ENCODE data around the gene ME3.
A peak's percentile ranks its signal among the peaks of the same experiment; 100 is the strongest.
"Not testable (repeated sequence)": the region's sequence is repeated elsewhere in the genome, so short reads cannot be mapped to it uniquely, and the experiment has no call there.

ME3 gene

DNA sequence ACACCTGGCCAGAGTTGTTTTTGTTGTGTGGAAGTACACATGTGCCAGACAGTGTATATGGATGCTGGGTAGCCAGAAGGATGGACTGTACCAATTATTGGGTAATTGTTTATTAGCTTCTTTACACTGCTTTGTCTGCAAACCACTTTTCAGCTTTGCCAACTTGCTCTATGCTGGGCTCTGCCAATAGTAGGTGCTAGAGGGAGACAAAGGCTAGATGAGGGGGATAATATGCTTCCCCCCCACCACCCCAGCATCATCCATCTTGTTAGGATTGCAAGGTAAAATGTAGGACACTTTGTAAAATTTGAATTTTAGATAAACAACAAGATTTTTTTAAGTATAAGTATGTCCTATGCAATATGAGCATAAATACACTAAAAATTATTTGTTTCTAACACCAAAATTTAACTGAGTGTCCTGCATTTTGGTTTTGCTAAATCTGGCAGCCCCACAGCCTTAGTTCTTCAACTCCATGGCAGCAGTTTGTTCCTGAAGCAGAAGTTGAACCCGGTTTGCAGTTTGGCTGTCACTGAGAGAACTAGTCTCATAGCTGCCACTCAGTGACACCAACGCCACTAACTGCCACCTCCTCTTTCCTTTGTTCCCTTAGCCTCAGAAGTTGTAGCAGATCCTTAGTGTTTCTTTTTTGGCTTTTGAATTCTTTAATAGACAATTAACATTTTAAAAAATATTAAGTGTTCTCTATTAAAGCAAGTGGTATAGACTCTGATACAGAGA, 219.0 kb downstream of the ME3 start:
- DNase-seq: no peak

DNA sequence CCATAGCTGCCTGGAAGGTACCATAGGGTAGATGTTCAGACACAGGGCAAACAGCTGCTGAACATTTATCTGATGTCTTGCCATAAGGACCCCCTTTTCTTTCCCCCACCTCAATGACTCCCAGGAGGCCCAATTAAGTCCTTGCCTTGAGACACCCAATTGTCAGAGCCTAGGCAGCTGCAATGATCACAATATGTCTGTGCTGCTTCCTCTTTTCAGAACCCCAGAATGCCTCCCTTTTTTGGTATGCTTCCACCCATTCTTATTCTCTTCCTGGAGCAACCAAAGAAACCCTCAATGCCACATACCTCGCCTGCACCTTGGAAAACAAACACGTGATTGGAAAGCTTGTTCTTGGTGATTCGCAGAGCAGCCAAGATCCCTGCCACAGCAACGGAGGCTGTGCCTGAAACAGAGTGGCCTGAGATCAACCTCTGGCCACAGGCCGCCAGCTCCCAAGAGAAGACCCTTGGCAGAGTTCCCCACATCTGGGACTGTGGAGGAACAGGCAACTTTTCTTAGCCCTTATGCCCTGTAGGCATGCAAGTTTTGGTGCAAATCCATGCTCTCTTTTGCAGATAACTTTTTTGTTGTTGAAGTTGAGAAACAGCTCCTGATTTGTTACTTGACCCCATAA, 222.3 kb downstream of the ME3 start:
- no peak for DNase-seq

DNA sequence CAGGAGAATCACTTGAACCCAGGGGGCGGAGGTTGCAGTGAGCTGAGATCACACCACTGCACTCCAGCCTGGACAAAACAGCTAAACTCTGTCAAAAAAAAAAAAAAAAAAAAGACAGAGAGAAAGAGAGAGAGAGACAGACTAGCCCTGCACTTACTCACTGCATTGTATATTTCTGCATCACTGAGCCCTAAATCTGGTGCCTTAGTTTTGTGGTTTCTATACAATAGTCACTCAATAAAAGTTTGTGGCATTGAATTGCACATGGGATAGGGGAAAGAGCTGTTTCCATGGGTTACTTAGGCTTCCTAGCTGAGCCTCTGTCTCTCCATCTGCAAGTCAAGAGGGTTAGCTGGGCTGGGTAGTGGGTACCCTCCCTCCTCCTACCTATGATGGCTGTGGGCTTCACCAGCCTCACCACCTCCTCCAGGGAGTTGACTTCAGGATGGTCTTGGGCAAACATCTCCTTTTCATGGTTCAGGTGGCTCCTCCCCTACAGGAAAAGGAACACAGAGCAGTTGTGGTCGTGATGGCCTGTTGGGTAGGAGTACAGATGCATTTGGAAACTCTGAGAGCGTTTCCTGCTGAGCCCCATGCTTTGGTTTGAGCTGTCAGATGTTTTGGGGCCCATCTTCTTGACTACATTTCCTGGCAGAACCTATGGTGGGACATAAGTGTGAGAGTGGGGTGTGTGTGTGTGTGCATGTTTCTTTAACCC, 224.5 kb downstream of the ME3 start:
- DNase-seq: peak; percentile 55

DNA sequence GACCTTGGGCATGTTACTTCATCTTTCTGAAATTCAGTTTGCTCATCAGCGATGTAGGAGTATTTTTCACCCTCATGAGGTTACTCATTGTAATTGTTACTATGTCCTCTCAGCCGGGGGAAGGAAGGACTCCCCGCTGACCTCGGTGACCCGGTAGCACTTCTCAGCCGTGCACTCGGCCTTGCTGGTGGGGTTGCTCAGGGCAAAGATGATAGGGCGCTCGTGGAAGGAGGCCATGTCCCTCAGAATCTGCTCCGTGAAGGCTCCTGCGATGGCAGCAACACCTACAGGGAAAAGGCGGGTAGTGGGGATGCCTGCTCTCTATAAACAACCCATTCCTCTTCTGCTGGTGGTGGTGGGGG, 225.5 kb downstream of the ME3 start:
- DNase-seq: no peak

DNA sequence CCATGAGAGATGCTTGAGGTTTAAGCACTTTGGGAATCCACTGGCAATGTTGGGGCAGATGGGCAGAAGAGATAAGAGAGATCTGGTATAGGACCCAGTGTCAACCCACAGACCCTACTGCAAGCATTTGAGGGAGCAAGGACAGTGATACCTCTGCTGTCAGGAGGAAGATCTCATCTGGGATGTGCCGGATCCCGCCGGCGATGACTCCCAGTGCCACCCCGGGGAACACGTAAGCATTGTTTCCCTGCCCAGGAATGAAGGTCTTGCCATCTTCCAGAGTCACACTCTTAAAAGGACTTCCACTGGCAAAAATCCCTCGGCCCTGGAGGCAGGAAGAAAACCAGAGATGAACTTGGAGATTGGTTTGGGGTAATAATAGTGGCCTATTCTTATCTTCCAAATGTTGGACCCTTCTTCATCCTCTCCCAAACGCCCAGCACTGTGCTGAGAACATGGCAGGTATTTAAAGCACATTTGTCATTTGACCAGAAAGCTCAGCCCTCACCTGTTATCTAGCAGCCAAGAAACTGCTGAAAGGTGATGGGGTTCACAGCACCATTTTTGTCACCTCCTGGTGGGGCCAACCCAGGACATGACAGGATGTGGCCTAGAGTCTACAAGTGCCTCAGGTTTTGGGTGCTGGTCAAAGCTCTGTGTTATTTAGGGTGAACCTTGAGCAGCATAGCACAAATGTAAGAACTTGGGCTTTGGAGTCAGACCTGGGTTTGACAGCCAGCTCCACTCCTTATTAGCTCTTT, 226.1 kb downstream of the ME3 start:
- DNase-seq: no peak

DNA sequence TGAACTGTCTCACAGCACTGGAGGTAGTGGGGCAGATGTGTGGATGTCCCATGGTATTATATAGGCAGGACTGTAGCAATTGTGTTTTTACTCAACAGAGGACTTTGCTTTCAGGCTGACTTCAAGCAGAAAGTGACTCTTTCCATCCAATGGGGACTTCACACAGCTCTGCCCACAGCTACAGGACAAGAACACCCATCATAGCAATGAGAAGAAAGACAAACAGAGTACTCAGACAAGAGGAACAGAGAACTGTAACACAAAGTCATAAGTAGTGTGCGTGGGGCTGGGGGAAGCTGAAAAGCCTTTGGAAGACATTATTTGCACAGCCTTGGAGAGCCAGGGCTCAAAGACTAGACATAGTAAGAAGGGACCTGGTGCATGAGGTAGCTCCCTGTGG, 227.4 kb downstream of the ME3 start:
- DNase-seq: no peak

DNA sequence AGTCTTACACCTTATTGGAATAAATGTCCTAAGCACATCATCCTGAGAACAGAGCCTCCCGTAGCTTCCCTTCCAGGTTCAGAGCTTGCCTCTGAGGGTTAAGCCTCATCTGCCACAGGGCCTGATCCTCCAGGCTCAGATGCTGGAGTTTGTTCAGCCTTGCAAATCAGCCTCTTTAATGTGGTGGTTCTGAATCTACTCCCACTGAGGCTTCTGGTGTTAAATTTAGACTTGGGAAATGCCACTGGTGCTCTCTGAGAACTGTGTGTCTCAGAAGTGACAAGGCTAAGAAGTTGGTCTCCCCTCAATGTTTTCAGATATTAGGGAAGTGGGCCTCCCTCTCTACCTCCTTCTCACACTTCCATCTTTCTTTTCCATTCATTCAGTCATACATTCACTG, 229.0 kb downstream of the ME3 start:
- no peak for DNase-seq

DNA sequence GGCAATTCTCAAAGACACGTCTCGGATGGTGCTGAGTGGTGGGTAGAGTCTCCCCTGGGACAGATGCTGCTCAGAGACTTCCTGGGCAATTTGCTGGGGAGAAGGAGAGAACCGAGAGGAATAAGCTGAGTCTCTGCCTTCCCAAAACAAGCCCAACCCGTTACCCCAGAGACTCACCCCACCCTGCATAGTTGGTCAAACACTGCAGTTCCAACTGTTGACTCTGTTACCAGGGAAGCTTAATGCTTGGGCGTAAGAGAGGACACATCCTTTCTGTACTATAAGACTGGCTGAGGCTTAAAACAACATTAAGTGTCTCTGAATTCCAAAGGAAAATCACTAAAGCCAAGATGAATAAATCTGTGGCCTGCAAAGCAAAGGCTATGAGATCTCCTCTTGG, 229.6 kb downstream of the ME3 start:
- no peak for DNase-seq

DNA sequence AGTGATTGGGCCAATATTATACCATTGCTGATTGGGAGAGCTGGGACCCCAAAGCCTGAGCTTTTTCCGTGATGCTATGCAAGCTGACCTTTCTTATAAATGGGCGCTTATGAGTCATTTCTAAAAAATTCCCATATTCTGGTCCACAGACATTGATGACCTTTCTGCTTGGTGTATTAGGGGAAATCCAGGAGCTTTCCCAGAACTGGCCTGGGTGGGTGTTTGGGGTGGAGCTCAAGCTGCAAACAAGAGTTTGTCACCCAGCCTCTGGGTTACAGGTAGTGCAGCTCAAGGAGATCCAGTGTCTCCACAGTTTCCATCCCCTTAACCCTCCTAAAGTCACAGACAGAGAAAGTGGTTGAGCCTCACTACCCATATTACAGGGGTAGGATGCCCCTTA, 230.0 kb downstream of the ME3 start:
- DNase-seq: peak; percentile 57

DNA sequence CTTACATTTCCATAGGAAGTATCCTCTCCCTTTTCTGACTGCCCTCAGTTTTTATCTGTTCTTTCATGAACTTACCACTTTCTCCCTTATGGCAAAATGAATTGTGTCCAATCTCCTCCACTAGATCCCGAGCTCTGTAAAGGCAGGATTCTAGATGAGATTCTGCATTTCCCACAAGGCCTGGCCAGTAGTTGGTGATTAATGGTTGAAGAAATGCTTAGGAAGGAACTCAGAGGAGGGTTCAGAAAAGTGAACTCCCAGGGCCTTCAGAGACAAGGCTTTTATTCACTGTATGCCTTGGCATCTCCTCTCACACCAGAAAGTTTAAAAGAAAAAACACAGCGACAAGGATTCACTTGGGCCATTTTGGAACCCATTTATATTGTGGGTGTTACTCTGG, 231.6 kb downstream of the ME3 start:
- no peak for DNase-seq

DNA sequence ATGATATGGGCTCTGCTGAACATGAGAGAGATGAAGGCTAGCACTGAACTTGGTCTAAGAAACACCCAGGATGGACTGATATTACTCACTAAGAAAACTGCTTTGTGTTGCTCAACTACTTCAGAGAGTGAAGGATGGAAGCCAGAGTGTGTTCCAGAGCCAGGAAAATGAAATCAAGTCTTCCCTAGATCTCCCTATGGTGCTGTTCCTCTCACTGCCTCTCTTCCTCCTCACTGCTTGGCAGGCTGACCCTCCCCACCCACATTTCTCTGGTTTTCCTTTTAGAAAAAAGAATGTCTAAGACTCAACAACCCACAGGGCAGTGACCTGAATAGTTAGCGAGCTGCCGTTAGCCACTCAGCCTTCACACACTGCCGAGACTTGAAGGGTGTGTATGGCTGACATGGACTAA, 232.1 kb downstream of the ME3 start:
- DNase-seq: no peak

DNA sequence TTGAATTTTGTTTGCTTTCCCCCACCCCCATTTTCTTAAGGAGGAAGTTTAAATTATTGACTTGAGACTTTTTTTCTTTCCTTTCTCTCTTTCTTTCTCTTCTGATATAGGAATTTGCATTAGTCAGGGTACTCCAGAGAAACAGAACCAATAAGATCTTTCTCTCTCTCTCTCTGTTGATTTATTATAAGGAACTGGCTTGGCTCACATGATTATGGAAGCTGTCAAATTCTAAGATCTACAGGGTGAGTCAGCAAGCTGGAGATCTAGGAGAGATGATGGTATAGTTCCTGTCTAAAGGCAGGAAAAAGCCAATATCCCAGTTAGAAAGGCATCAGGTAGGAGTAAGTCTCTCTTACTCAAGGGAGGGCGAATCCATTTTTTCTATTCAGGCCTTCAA, 233.7 kb downstream of the ME3 start:
- DNase-seq: no peak

DNA sequence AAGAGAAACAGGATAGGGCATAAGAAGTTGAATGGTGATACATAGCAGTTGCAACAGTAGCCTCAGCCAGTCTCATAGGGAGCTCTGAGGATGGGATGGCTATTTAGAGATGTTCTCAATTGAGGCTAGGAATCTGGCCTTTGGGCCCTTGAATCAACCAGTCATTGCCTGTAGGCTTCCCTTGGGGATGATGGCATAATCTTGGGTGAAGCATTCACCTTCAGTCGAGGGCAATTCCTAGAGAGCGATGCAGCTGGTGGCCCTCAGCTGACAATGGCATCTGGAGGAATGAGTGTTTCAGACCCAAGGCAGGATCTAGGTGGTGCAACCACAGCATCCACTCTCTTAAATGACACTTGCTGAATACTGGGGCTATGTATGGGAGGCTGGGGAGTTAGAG, 236.7 kb downstream of the ME3 start:
- DNase-seq: no peak

DNA sequence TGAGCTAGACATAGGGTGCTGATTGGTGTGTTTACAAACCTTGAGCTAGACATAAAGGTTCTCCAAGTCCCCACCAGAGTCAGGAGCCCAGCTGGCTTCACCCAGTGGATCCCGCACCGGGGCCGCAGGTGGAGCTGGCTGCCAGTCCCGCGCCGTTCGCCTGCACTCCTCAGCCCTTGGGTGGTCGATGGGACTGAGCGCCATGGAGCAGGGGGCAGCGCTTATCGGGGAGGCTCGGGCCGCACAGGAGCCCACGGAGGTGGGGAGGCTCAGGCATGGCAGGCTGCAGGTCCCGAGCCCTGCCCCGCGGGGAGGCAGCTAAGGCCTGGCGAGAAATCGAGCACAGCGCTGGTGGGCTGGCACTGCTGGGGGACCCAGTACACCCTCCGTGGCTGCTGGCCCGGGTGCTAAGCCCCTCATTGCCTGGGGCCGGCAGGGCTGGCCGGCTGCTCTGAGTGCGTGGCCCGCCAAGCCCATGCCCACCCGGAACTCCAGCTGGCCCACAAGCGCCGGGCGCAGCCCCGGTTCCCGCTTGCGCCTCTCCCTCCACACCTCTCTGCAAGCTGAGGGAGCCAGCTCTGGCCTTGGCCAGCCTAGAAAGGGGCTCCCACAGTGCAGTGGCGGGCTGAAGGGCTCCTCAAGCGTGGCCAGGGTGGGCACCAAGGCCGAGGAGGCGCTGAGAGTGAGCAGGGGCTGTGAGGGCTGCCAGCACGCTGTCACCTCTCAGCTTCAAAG, 238.9 kb downstream of the ME3 start:
- not testable (repeated sequence) for DNase-seq

DNA sequence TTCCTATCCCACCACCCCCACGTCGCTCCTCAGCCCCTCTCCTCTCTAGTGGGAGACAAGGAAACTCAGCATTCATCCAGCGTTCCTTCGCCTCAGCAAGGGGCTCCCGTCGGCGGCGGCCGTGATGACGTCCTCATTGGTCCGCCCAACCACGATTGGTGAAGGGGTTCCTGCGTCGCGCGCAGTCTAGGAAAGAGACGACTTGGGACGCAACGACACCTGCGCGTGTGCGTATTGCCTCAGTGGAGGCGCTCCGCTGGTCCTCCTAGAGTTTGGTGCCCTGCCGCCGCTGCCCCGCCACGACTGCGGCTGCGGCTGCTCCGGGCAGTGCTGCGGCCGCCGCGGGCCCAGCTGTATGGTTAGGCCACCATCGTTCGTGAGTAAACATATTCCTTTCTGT, 241.2 kb downstream of the ME3 start:
- no peak for DNase-seq

DNA sequence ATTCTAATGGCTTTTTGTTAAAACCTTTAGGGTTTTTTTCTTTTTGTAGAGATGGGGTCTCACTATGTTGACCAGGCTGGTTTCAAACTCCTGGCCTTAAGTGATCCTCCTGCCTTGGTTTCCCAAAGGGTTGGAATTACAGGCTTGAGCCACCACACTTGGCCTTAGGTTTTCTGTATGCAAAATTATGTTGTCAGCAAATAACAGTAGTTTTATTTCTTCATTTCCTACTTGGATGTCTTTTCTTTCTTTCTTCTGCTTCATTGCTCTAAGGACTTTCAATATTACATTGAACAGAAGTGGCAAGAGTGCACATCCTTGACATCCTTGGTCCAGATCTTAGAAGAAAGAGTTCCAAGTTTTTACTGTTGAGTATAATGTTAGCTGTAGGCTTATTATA, 245.0 kb downstream of the ME3 start:
- no peak for DNase-seq

DNA sequence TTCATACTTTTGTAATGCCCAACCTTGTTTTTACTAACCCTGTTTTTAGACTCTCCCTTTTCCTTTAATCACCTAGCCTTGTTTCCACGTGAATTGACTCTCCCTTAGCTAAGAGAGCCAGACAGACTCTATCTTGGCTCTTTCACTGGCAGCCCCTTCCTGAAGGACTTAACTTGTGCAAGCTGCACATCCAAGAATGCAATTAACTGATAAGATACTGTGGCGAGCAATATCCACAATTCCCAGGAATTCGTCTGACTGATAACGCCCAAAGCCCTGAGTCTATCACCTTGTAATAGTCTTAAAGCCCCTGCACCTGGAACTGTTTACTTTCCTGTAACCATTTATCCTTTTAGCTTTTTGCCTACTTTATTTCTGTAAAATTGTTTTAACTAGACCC, 248.9 kb downstream of the ME3 start:
- not testable (repeated sequence) for DNase-seq

DNA sequence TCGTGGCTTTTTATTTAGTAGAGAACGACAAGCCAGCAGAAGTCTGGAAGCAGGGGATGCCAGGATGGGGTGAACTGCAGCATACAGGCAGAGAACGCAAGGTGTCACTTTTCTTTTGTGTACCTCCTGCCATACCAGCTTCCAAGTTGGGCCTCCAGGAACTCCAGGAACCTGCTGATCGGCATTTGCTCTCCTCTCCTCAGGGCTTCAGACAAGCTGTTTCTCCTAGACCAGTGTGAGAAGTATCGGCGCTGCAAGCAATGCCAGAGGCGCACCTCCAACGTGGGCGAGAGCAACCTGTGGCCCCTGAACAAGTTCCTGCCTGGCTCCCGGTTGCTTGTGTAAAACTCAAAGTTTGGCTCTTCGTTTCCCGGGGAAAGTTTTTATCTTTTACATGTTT, 250.0 kb downstream of the ME3 start:
- no peak for DNase-seq

DNA sequence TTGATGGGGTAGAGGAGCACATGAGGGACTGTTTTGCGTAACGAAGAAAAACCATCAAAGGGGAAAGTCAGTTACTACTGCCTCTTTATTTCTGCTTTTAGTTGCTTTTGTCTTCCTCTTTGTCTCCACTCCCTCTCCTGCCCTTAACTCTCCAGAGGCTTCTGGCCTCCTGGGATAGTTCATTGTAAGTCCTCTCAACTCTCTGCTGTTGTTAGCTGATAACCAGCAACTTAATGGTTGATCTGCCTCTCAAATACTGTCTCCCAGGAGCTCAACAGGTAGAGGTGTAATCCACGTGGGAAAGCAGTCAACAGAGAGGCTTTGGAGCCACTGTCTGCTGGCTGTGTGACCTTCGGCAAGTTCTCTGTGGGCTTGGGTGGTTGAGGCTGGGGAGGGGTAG, 250.5 kb downstream of the ME3 start:
- no peak for DNase-seq

DNA sequence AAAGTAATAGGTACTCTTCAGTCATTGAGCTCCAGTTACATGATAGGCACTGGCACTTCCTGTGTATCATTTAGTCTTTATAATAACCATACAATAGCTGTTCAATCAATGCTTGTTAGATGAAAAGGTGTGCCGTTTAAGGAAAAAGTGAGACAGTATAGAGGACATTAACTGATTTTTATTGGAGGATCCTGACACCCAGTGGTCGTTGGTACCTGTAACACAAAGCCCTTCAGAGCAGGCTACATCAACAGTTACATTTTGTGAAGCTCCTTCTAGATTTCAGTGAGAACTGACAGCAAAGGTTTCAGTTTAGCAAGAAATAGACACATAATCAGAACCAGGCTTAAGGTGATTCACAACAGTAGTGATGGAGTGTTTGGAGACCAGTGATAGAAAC, 253.5 kb downstream of the ME3 start:
- DNase-seq: no peak

DNA sequence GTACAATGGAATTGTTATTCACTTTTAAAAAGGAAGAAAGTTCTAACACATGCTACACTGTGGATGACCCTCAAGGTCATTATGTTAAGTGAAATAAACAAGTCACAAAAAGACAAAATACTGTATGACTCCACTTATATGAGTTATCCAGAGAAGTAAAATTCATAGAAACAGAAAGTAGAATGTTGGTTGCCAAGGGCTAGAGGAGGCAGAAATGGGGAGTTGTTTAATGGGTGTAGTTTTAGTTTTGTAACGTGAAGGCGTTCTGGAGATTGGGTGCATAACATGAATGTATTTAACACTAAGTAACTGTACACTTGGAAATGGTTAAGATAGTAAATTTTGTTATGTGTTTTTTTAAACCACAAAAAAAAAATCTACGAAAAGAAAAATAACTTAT, 253.9 kb downstream of the ME3 start:
- no peak for DNase-seq

DNA sequence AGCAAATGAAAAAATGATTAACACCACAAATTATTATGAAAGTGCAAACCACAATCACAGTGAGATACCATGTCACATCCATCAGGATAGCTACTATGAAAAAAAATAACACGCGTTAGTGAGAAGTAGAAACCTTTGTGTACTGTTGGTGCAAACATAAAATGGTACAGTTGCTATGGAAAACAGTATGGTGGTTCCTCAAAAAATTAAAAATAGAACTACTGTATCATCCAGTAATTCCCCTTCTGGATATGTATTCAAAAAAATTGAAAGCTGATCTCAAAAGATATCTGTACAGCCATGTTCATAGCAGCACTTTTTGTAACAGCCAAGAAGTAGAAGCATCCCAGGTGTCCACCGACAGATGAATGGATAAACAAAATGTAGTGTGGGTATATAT, 254.3 kb downstream of the ME3 start:
- no peak for DNase-seq

DNA sequence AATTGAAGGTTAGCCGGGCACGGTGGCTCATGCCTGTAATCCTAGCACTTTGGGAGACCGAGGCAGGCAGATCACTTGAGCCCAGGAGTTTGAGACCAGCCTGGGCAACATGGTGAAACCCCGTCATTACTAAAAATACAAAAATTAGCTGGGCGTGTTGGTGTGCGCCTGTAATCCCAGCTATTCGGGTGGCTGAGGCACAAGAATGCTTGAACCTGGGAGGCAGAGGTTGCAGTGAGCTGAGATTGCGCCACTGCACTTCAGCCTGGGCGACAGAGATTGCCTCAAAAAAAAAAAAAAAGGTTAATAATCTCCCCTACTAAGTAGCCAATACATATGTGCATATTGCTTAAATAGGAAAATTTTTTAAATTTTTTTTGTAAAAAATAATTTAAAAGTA, 255.5 kb downstream of the ME3 start:
- not testable (repeated sequence) for DNase-seq

Data from stimulated activated CD4-positive, alpha-beta T cell treated with anti-CD3 and anti-CD28 coated beads, Interleukin-15, amount 100 ng/mL, for 24 hours (primary cell).